Neutrophil (primary cell): ENCODE results near the gene KIAA1671.

Source experiments
- H3K27ac ChIP-seq: fragments of 200-600 bp; sonication (generic); 2 replicates; pipeline ENCODE4 v1.5.1; 2016; ENCODE audit warnings: mild to moderate bottlenecking, moderate library complexity
- H3K27me3 ChIP-seq: fragments of 200-600 bp; sonication (generic); 2 replicates; pipeline ENCODE4 v1.6.0; 2016; ENCODE audit warnings: mild to moderate bottlenecking
- H3K36me3 ChIP-seq: fragments of 200-600 bp; sonication (generic); 2 replicates; pipeline ENCODE4 v1.5.1; 2017
- H3K4me1 ChIP-seq, 2 experiments: fragments of 200-600 bp in 1 of 2; sonication (generic) in 1 of 2; 1 replicate in 1 of 2; 2 replicates in 1 of 2; pipeline versions ENCODE4 v1.5.1 to v1.6.1; 2013 to 2016; ENCODE audit warnings: low read depth in 1 of 2, low read length in 1 of 2, mild to moderate bottlenecking in 1 of 2, moderate library complexity in 1 of 2; ENCODE audit not compliant: control insufficient read depth in 1 of 2, insufficient read depth in 1 of 2
- H3K4me3 ChIP-seq, 2 experiments: fragments of 200-600 bp in 1 of 2; sonication (generic) in 1 of 2; 1 replicate in 1 of 2; 2 replicates in 1 of 2; pipeline ENCODE4 v1.5.1; 2013 to 2016; ENCODE audit warnings: low read depth in 1 of 2, low read length in 1 of 2, mild to moderate bottlenecking in 1 of 2, moderate library complexity in 1 of 2
- H3K9me3 ChIP-seq: fragments of 200-600 bp; sonication (generic); 2 replicates; pipeline ENCODE4 v1.5.1; 2016
- TF ChIP-seq, protein P1 (sequence below): fragments of 200-600 bp; sonication (generic); IDR thresholded peaks from 2 replicates; pipeline ENCODE4 v1.5.1; 2016; ENCODE audit warnings: antibody characterized with exemption

The KIAA1671 gene

DNA sequence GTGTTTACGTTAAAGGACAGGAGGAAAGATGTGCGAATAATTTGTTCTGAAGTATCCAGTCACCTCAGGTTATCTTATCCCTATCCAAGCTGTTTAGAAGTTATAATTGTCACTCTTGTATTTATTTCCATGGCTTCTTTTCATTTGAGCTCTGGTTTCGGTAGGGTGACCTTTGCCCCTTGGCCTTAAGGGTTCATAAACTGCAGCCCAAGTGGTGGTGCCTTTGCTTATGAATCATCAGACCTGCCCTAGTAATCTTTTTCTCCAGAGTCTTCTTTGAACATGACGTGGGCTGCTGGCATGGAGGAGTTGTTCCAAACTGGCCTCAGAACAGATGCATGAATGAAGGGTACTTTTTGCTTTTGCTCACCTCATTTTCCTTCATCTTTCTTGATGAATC, 240.6 kb downstream of the KIAA1671 start:
- Histone ChIP-seq H3K27me3 (no peaks in the 10 kb centered on the region), H3K4me1 (no peaks in the 10 kb centered on the region), H3K4me3 (no peak overlapping the region), H3K36me3 (no peaks in the 10 kb centered on the region), H3K9me3 (no peaks in the 10 kb centered on the region), H3K27ac (no peak overlapping the region)
- TF ChIP-seq, protein P1, sequence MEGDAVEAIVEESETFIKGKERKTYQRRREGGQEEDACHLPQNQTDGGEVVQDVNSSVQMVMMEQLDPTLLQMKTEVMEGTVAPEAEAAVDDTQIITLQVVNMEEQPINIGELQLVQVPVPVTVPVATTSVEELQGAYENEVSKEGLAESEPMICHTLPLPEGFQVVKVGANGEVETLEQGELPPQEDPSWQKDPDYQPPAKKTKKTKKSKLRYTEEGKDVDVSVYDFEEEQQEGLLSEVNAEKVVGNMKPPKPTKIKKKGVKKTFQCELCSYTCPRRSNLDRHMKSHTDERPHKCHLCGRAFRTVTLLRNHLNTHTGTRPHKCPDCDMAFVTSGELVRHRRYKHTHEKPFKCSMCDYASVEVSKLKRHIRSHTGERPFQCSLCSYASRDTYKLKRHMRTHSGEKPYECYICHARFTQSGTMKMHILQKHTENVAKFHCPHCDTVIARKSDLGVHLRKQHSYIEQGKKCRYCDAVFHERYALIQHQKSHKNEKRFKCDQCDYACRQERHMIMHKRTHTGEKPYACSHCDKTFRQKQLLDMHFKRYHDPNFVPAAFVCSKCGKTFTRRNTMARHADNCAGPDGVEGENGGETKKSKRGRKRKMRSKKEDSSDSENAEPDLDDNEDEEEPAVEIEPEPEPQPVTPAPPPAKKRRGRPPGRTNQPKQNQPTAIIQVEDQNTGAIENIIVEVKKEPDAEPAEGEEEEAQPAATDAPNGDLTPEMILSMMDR, result no peak

- TF ChIP-seq, protein P1, result no peak
- Histone ChIP-seq H3K9me3 (no peaks in the 10 kb centered on the region), H3K27me3 (no peaks in the 10 kb centered on the region), H3K4me1 (no peaks in the 10 kb centered on the region), H3K4me3 (no peak overlapping the region), H3K27ac (no peak overlapping the region), H3K36me3 (no peaks in the 10 kb centered on the region)
Observed at GRCh38 chr22:25193548-25193947, 241.0 kb downstream of the KIAA1671 start.

DNA sequence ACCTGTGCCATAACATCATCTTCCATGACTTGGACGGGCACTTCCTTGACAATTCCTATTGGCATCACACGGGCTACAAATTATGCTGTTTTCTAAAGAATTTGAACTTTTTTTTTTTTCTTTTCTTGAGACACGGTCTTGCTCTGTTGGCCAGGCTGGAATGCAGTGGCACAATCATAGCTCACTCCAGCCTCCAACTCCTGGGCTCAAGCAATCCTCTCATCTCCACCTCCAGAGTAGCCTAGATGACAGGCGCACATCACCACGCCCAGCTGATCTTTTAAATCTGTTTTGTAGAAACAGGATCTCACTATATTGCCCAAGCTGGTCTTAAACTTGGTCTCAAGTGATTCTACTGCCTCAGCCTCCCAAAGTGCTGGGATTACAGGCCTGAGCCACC, 243.8 kb downstream of the KIAA1671 start:
- Histone ChIP-seq H3K9me3 (no peaks in the 10 kb centered on the region), H3K36me3 (no peaks in the 10 kb centered on the region), H3K4me1 (no peaks in the 10 kb centered on the region), H3K27me3 (no peaks in the 10 kb centered on the region), H3K4me3 (no peak overlapping the region), H3K27ac (no peak overlapping the region)
- TF ChIP-seq, protein P1, result no peak

GRCh38 chr22:25197340-25197739, 244.8 kb downstream of the KIAA1671 start:
- Histone ChIP-seq H3K36me3 (no peaks in the 10 kb centered on the region), H3K9me3 (no peaks in the 10 kb centered on the region), H3K27me3 (no peaks in the 10 kb centered on the region), H3K27ac (no peak overlapping the region), H3K4me3 (no peak overlapping the region), H3K4me1 (no peaks in the 10 kb centered on the region)
- TF ChIP-seq, protein P1, result no peak

GRCh38 chr22:25199731-25200520, 247.4 kb downstream of the KIAA1671 start, which contains the start of gene CRYBB3:
CRYBB3 (plus strand) TSS chr22:25199858; CDS start chr22:25201397, 1,539 bp downstream.
- H3K36me3 ChIP-seq, result no peaks in the 10 kb centered on the region
- no peak within 1 kb of the TSS for H3K27ac ChIP-seq
- no peaks in the 10 kb centered on the region for H3K9me3 ChIP-seq
- H3K4me3 ChIP-seq, result no peak within 1 kb of the TSS
- TF ChIP-seq, protein P1, result no peak
- H3K4me1 ChIP-seq, result no peaks in the 10 kb centered on the region
- no peaks in the 10 kb centered on the region for H3K27me3 ChIP-seq
